HG03108 (cell line): Measurements from ENCODE around the gene KIAA1614.

Experiments
- ATAC-seq: cut with Tn5 transposase; IDR thresholded peaks from one replicate; pipeline ENCODE4 v1.9.1; 2021; ENCODE audit warnings: moderate library complexity; ENCODE audit not compliant: unreplicated experiment

KIAA1614 gene

GRCh38 chr1:180912801-180913565 is at the start of gene KIAA1614:
Gene KIAA1614 (plus strand): TSS chr1:180912897. CDS start chr1:180913244, 347 bp downstream.
- no peak for ATAC-seq

- no peak for ATAC-seq
Observed at GRCh38 chr1:180863158-180863775, 49.4 kb upstream of the KIAA1614 start.

GRCh38 chr1:180881806-180882509 is 30.7 kb upstream of the KIAA1614 start:
- no peak for ATAC-seq

- ATAC-seq: no peak
Observed at GRCh38 chr1:180884588-180885300, 28.0 kb upstream of the KIAA1614 start.

- no peak for ATAC-seq
Observed at GRCh38 chr1:180886338-180886737, 26.4 kb upstream of the KIAA1614 start.

- ATAC-seq: no peak
Observed at GRCh38 chr1:180887841-180888240, 24.9 kb upstream of the KIAA1614 start.

- ATAC-seq: peak; percentile 85
Observed at GRCh38 chr1:180888870-180889269, 23.8 kb upstream of the KIAA1614 start.

GRCh38 chr1:180889325-180889724 is 23.4 kb upstream of the KIAA1614 start:
- no peak for ATAC-seq

GRCh38 chr1:180892272-180892671 is 20.4 kb upstream of the KIAA1614 start:
- no peak for ATAC-seq

GRCh38 chr1:180892675-180893074 is 20.0 kb upstream of the KIAA1614 start:
- no peak for ATAC-seq

GRCh38 chr1:180893614-180894013 is 19.1 kb upstream of the KIAA1614 start:
- no peak for ATAC-seq

GRCh38 chr1:180896161-180896560 is 16.5 kb upstream of the KIAA1614 start:
- ATAC-seq: no peak

- ATAC-seq: no peak
Observed at GRCh38 chr1:180898441-180899219, 14.1 kb upstream of the KIAA1614 start.

GRCh38 chr1:180899262-180899661 is 13.4 kb upstream of the KIAA1614 start:
- no peak for ATAC-seq

GRCh38 chr1:180901076-180901990 is 11.4 kb upstream of the KIAA1614 start:
- ATAC-seq: no peak

GRCh38 chr1:180902541-180902940 is 10.2 kb upstream of the KIAA1614 start:
- no peak for ATAC-seq

- no peak for ATAC-seq
Observed at GRCh38 chr1:180905927-180906326, 6.8 kb upstream of the KIAA1614 start.

- no peak for ATAC-seq
Observed at GRCh38 chr1:180906511-180906910, 6.2 kb upstream of the KIAA1614 start.

- ATAC-seq: no peak
Observed at GRCh38 chr1:180907313-180908055, 5.2 kb upstream of the KIAA1614 start.
